ENCODE measurements around the gene KRTAP4-11.
"Not testable (repeated sequence)": the region's sequence is repeated elsewhere in the genome, so short reads cannot be mapped to it uniquely, and the experiment has no call there.

Gene KRTAP4-11

GRCh38 chr17:41101586-41102259, 16.4 kb downstream of the KRTAP4-11 start, which contains the start of gene KRTAP4-16:
TSS of gene KRTAP4-16 (minus strand) at chr17:41102209. CDS start at chr17:41102209, 0 bp downstream.
- H3K27ac ChIP-seq = no peak within 1 kb of the TSS
- TF ChIP-seq CTCF (conservative IDR thresholded peaks at IDR 0.05) (no peak), ZFX (IDR thresholded peaks at IDR 0.05) (no peak)

- not testable (repeated sequence) for H3K27ac ChIP-seq
Measured at GRCh38 chr17:41099682-41100480, 18.3 kb downstream of the KRTAP4-11 start.

GRCh38 chr17:41098481-41098880, 19.7 kb downstream of the KRTAP4-11 start:
- TF ChIP-seq ZFX (IDR thresholded peaks at IDR 0.05) = no peak
- no peak for TF ChIP-seq CTCF (conservative IDR thresholded peaks at IDR 0.05)
- no peak overlapping the region for H3K27ac ChIP-seq

GRCh38 chr17:41098042-41098441, 20.1 kb downstream of the KRTAP4-11 start, which contains the start of gene KRTAP4-8:
TSS of gene KRTAP4-8 (minus strand) at chr17:41098142. CDS start at chr17:41098084, 58 bp downstream.
- TF ChIP-seq ZFX (IDR thresholded peaks at IDR 0.05) = no peak
- TF ChIP-seq CTCF (conservative IDR thresholded peaks at IDR 0.05) = no peak
- no peak within 1 kb of the TSS for H3K27ac ChIP-seq

GRCh38 chr17:41096055-41096454, 22.1 kb downstream of the KRTAP4-11 start:
- TF ChIP-seq ZFX (IDR thresholded peaks at IDR 0.05) (no peak), CTCF (conservative IDR thresholded peaks at IDR 0.05) (no peak)
- no peak overlapping the region for H3K27ac ChIP-seq

GRCh38 chr17:41088760-41089352, 29.3 kb downstream of the KRTAP4-11 start:
- not testable (repeated sequence) for H3K27ac ChIP-seq

GRCh38 chr17:41084100-41084856, 33.9 kb downstream of the KRTAP4-11 start, which contains the start of gene KRTAP4-7:
TSS of gene KRTAP4-7 (plus strand) at chr17:41084150. CDS start at chr17:41084207, 57 bp downstream.
- H3K27ac ChIP-seq = not testable (repeated sequence)

GRCh38 chr17:41083427-41083826, 34.7 kb downstream of the KRTAP4-11 start:
- H3K27ac ChIP-seq = not testable (repeated sequence)

- H3K27ac ChIP-seq = no peak overlapping the region
- TF ChIP-seq CTCF (conservative IDR thresholded peaks at IDR 0.05) = no peak
Measured at GRCh38 chr17:41082626-41083025, 35.5 kb downstream of the KRTAP4-11 start.
